NB4 (cell line): ENCODE data around the gene HTR3B.
A peak's percentile ranks its signal among the peaks of the same experiment; 100 is the strongest.

ENCODE experiments used
- DNase-seq: peaks from one replicate; pipeline ENCODE4 v3.0.0; 2010; ENCODE audit warnings: low read depth
- H3K4me3 ChIP-seq: one replicate; pipeline ENCODE4 v1.5.1; 2011; ENCODE audit warnings: mild to moderate bottlenecking, low read depth, low read length, moderate library complexity
- MYC ChIP-seq: IDR thresholded peaks from 2 replicates; pipeline ENCODE4 v1.6.1; 2011; ENCODE audit warnings: low read depth, low read length
- POLR2A ChIP-seq: IDR thresholded peaks from 2 replicates; pipeline ENCODE4 v1.6.1; 2011; ENCODE audit warnings: mild to moderate bottlenecking; ENCODE audit not compliant: insufficient read length; ENCODE audit errors: extremely low read depth
- TF ChIP-seq, protein P1 (sequence below): IDR thresholded peaks from one replicate; pipeline ENCODE4 v1.5.1; 2012; ENCODE audit warnings: low read depth, low read length
- TF ChIP-seq, protein P2 (sequence below): IDR thresholded peaks from 2 replicates; pipeline ENCODE4 v1.6.1; 2011; ENCODE audit warnings: low read depth, low read length

HTR3B gene

DNA sequence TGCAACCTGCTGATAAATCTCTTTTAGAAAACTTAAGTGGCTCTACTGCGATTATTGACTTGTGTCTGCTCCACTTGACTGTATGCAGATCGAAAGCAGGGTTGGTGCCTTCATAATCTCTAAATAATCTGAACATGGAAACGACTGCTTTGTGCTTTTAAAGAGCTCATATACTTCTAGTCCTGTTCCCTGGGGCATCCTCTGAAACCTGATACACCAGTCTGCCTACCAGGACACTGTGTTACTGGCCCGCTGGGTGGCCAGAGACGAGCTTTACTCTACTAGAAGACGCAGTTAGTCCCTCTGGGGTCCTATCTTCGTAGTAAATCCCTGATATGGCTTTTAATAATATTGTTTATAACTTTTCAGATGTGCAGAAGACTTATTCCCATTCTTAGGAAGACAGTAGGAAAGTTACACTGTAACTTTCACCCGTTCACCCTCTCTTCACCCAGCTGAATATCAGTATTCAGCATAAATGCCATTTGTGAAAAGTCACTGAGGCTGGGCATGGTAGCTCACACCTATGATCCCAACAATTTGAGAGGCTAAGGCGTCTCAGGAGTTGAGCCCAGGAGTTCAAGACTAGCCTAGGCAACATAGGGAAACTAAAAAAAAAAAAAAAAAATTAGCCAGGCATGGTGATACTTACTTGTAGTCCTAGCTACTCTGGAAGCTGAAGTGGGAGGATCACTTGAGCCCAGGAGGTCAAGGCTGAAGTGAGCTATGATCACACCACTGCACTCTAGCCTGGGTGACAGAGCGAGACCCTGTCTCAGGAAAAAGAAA, 9.0 kb upstream of the HTR3B start:
- TF ChIP-seq, protein P1, sequence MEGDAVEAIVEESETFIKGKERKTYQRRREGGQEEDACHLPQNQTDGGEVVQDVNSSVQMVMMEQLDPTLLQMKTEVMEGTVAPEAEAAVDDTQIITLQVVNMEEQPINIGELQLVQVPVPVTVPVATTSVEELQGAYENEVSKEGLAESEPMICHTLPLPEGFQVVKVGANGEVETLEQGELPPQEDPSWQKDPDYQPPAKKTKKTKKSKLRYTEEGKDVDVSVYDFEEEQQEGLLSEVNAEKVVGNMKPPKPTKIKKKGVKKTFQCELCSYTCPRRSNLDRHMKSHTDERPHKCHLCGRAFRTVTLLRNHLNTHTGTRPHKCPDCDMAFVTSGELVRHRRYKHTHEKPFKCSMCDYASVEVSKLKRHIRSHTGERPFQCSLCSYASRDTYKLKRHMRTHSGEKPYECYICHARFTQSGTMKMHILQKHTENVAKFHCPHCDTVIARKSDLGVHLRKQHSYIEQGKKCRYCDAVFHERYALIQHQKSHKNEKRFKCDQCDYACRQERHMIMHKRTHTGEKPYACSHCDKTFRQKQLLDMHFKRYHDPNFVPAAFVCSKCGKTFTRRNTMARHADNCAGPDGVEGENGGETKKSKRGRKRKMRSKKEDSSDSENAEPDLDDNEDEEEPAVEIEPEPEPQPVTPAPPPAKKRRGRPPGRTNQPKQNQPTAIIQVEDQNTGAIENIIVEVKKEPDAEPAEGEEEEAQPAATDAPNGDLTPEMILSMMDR = no peak
- TF ChIP-seq, protein P2, sequence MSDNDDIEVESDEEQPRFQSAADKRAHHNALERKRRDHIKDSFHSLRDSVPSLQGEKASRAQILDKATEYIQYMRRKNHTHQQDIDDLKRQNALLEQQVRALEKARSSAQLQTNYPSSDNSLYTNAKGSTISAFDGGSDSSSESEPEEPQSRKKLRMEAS = no peak
- no peak for TF ChIP-seq POLR2A
- TF ChIP-seq MYC = no peak
- no peak for DNase-seq
- H3K4me3 ChIP-seq = no peak overlapping the region

DNA sequence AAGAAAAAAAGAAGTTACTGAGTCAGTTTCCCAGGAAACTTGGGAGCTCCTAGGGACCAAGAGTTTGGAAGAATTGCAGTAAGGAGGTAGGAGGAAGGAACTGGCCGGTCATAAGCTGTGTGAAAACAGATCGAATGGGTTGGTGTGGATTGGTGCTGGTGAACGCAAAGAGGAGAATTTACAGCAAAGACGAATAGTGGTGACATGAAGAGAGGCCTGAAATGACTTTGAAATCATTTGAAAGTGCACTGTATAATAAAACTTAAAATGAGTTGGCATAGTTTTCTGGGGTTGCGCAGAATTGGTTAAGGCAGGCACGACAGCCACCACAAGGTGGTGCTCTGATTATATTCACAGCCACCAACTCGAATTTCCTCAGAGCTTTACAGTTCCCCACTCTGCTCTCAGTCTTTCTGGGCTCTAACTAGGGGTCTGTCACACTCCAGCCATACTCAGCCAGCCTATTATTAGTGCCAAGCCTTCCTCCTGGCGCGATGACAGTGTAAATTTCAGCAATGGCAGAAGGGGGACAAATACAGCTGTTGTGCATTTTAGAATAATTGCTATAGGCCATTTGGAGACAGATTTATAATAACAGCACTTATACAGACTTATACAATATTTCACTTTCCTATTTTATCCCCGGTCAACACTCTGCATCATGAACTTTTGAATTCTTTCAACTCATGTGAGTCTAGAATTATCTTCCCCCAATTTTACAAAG, 8.3 kb upstream of the HTR3B start:
- TF ChIP-seq, protein P1 = peak; percentile 80
- no peak for TF ChIP-seq MYC
- H3K4me3 ChIP-seq = no peak overlapping the region
- DNase-seq = peak; percentile 56

DNA sequence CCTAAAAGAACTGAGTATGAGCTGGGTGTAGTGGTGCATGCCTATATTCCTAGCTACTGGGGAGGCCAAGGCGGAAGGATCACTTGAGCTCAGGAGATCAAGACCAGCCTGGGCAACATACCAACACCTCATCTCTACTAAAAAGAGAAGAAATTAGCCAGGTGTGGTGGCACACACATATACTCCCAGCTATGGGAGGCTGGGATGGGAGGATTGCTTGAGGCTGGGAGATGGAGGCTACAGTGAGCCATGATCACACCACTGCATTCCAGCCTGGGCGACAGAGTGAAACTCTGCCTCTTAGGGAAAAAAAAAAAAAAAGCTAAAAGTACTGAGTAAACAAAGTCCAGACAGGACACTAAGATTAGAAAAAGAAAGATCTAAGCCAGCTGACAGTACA, 3.5 kb upstream of the HTR3B start:
- no peak overlapping the region for H3K4me3 ChIP-seq
- TF ChIP-seq POLR2A = no peak
- TF ChIP-seq, protein P1 = no peak
- TF ChIP-seq, protein P2 = no peak
- no peak for TF ChIP-seq MYC
- DNase-seq = no peak

DNA sequence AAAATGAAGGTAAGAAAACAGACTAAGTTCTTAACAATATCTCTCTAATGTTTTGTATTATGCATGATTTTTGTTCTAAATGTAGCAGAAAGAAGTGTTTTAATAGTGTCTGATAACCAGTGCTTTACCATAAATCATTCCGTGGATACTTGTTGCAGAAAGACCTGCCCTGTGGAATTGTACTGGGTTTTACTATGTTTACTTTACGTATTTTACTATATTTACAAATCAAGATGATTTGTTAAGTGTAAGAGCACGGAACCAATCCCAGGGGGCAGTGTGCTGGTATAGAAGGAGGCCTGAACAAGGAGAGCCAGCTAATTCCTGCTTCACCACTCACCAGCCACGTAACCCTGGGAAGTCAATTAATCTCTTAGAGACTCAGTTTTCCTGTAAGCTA, 1.4 kb downstream of the HTR3B start:
- H3K4me3 ChIP-seq = no peak overlapping the region
- peak; percentile 35 for DNase-seq
- TF ChIP-seq, protein P2 = no peak
- TF ChIP-seq MYC = no peak
- TF ChIP-seq POLR2A = no peak
- TF ChIP-seq, protein P1 = no peak

DNA sequence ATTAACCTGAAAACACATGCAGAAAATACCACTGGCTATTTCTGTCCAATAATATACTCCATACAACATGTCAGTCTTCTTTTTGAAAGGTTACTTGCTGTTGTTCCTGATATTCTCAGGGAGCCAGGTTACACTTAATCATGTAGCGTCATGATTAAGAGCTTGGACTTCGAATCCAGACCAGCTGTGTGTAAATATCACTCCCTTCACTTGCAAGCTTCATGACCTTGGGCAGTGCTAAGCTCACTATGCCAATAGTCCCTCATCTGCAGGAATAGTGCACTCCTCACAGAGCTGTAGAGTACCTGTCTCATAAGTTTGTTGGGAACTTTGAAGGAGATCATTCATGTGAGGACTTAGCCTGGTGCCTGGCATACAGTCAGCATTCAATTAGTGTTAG, 1.9 kb downstream of the HTR3B start:
- DNase-seq = no peak
- no peak overlapping the region for H3K4me3 ChIP-seq
- TF ChIP-seq POLR2A (no peak), MYC (no peak)
- TF ChIP-seq, protein P2 = no peak
- TF ChIP-seq, protein P1 = no peak
